ENCODE measurements around the gene SYT3.

- TF ChIP-seq ZNF276 (CRISPR knock-in tag; IDR thresholded peaks at IDR 0.05; ENCODE audit: low read depth) (no peak), JARID2 (CRISPR knock-in tag; IDR thresholded peaks at IDR 0.05; ENCODE audit: insufficient replicate concordance) (no peak), NFE2L1 (CRISPR knock-in tag; IDR thresholded peaks at IDR 0.05; ENCODE audit: borderline replicate concordance) (no peak), ETV5 (CRISPR knock-in tag; IDR thresholded peaks at IDR 0.05; ENCODE audit: borderline replicate concordance) (no peak), GABPA (IDR thresholded peaks at IDR 0.05; ENCODE audit: low read depth, low read length) (no peak), GABPA (CRISPR knock-in tag; IDR thresholded peaks at IDR 0.05; ENCODE audit: low read depth) (no peak), ZNF496 (CRISPR knock-in tag; IDR thresholded peaks at IDR 0.05; ENCODE audit: insufficient replicate concordance) (no peak), YY1 (IDR thresholded peaks at IDR 0.05; ENCODE audit: insufficient read depth, insufficient replicate concordance, low read depth, low read length) (no peak), ATM (IDR thresholded peaks at IDR 0.05; ENCODE audit: borderline replicate concordance) (no peak), SSRP1 (CRISPR knock-in tag; IDR thresholded peaks at IDR 0.05) (no peak)
- TF ChIP-seq, protein P1, sequence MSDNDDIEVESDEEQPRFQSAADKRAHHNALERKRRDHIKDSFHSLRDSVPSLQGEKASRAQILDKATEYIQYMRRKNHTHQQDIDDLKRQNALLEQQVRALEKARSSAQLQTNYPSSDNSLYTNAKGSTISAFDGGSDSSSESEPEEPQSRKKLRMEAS (IDR thresholded peaks at IDR 0.05) = no peak
Observed at GRCh38 chr19:50663482-50663790, 23.8 kb upstream of the SYT3 start.

Data from HepG2 (cell line).